Gastrocnemius medialis (tissue), 4 donors: Measurements from ENCODE around the gene JPH2. TPM values are rescaled to one million over a fixed set of nuclear protein-coding genes. Genes with fewer than 3 reads are reported as not detected.

Experiments
- ATAC-seq, 2 donors: fragments of 150-250 bp; one replicate each; pipeline ENCODE4 v1.9.1; 2016
- DNase-seq, 2 donors: peaks; one replicate each; pipeline ENCODE4 v3.0.0-alpha.2; 2019
- H3K27ac ChIP-seq, 4 donors: fragments of 200-600 bp; sonication (generic); 1 replicate in 1 of 4; 2 replicates in 3 of 4; pipeline ENCODE4 v1.5.1; 2016 to 2018; ENCODE audit warnings: mild to moderate bottlenecking in 2 of 4, moderate library complexity in 1 of 4
- H3K27me3 ChIP-seq, 3 donors: fragments of 200-600 bp; sonication (generic) in 2 of 3; 1 replicate in 1 of 3; 2 replicates in 2 of 3; pipeline versions ENCODE4 v1.5.1 to v1.6.0; 2016 to 2019; ENCODE audit warnings: mild to moderate bottlenecking in 1 of 3, moderate library complexity in 1 of 3
- H3K36me3 ChIP-seq, 2 donors: fragments of 200-600 bp; sonication (generic) in 1 of 2; one replicate each; pipeline ENCODE4 v1.5.1; 2017 to 2018
- H3K4me1 ChIP-seq, 2 donors: fragments of 200-600 bp; sonication (generic) in 1 of 2; one replicate each; pipeline ENCODE4 v1.5.1; 2016 to 2017; ENCODE audit warnings: mild to moderate bottlenecking in 2 of 2
- H3K4me3 ChIP-seq, 4 donors: fragments of 200-600 bp; sonication (generic) in 3 of 4; 1 replicate in 1 of 4; 2 replicates in 3 of 4; pipeline ENCODE4 v1.5.1; 2016 to 2019; ENCODE audit warnings: mild to moderate bottlenecking in 2 of 4
- H3K9me3 ChIP-seq, 3 donors: fragments of 200-600 bp; sonication (generic) in 2 of 3; 1 replicate in 1 of 3; 2 replicates in 2 of 3; pipeline ENCODE4 v1.5.1; 2016 to 2019
- POLR2A ChIP-seq, 2 donors: fragments of 450-650 bp; IDR thresholded peaks; one replicate each; pipeline ENCODE4 v1.6.1; 2017; ENCODE audit warnings: antibody characterized with exemption in 2 of 2, mild to moderate bottlenecking in 2 of 2, moderate library complexity in 2 of 2
- in situ Hi-C, 4 donors: fragments of 200-750 bp; cut with MboI; loops; one replicate each; pipeline versions ENCODE4 v1.15.0 to v1.8.0; 2017; ENCODE audit warnings: low sequenced_read_pairs in 4 of 4
- intact Hi-C: fragments of 100-400 bp; cut with DNase I; formaldehyde crosslinking; loops from one replicate; pipeline ENCODE4 v1.15.1; 2023; ENCODE audit warnings: low total_unique reads
- total RNA-seq, 4 donors: library from RNA; depleted of rRNA; stranded (reverse); fragments of >200 nt; gene quantifications; one replicate each; pipeline versions ENCODE4 v1.1.0 to v1.2.3, GENCODE V29; 2016
- TF ChIP-seq, protein P1 (sequence below), 5 experiments: fragments of 450-650 bp in 3 of 5; fragments of 200-600 bp in 2 of 5; sonication (generic) in 2 of 5; IDR thresholded peaks in 4 of 5; conservative IDR thresholded peaks in 1 of 5; 1 replicate in 4 of 5; 2 replicates in 1 of 5; pipeline ENCODE4 v1.5.1; 2016 to 2019; ENCODE audit warnings: antibody characterized with exemption in 5 of 5, mild to moderate bottlenecking in 3 of 5, moderate library complexity in 3 of 5

The JPH2 gene
- total RNA-seq, 4 donors from 2014 or later, result 18.3 to 86.6 (median 38.0) TPM

- intact Hi-C loops (no loop called here), in situ Hi-C loops (no loop called here)
- H3K36me3 ChIP-seq, result no peaks in the 10 kb centered on the region
- H3K27me3 ChIP-seq, result no peaks in the 10 kb centered on the region
- H3K27ac ChIP-seq, result peak overlapping the region; percentile 90 to 93 (median 92)
- no peaks in the 10 kb centered on the region for H3K9me3 ChIP-seq
- no peak for TF ChIP-seq POLR2A (IDR thresholded peaks at IDR 0.05)
- TF ChIP-seq, protein P1, sequence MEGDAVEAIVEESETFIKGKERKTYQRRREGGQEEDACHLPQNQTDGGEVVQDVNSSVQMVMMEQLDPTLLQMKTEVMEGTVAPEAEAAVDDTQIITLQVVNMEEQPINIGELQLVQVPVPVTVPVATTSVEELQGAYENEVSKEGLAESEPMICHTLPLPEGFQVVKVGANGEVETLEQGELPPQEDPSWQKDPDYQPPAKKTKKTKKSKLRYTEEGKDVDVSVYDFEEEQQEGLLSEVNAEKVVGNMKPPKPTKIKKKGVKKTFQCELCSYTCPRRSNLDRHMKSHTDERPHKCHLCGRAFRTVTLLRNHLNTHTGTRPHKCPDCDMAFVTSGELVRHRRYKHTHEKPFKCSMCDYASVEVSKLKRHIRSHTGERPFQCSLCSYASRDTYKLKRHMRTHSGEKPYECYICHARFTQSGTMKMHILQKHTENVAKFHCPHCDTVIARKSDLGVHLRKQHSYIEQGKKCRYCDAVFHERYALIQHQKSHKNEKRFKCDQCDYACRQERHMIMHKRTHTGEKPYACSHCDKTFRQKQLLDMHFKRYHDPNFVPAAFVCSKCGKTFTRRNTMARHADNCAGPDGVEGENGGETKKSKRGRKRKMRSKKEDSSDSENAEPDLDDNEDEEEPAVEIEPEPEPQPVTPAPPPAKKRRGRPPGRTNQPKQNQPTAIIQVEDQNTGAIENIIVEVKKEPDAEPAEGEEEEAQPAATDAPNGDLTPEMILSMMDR (IDR thresholded peaks at IDR 0.05 in 4 of 5, conservative IDR thresholded peaks at IDR 0.05 in 1 of 5), result no peak
- ATAC-seq (peak; percentile 69 to 92), DNase-seq (peak; percentile 15 to 76)
- H3K4me1 ChIP-seq, result peaks cover 61 to 66% of the 10 kb centered on the region in 2 donors
- H3K4me3 ChIP-seq, result no peak overlapping the region
Measured at GRCh38 chr20:44151621-44152416, 35.2 kb downstream of the JPH2 start.

DNA sequence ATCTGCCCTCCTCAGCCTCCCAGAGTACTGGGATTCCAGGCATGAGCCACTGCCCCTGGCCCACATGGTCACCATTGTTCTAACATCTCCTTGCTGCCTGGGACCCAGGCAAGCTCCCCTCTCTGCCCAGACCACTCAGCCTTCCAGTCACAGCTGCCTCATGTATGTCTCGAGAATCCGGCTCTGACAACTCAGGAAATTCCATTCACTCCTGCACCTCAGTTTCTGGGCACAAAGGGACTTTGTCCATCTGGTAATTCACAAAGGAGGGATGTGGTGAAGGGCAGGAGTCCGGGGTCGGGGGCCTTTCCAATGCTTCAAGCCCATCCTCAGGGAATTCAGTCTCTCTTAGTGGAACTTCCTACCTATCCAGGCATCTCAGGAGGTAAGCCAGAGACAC, 40.7 kb downstream of the JPH2 start:
- in situ Hi-C loops (no loop called here), intact Hi-C loops (no loop called here)
- no peak for DNase-seq
- H3K27ac ChIP-seq, result peak overlapping the region; percentile 90 to 93 (median 92)
- no peak for ATAC-seq
- no peaks in the 10 kb centered on the region for H3K36me3 ChIP-seq
- peaks cover 62 to 77% of the 10 kb centered on the region in 2 donors for H3K4me1 ChIP-seq
- no peaks in the 10 kb centered on the region for H3K27me3 ChIP-seq
- no peak for TF ChIP-seq POLR2A (IDR thresholded peaks at IDR 0.05)
- TF ChIP-seq, protein P1 (IDR thresholded peaks at IDR 0.05 in 4 of 5, conservative IDR thresholded peaks at IDR 0.05 in 1 of 5), result no peak
- H3K4me3 ChIP-seq, result no peak overlapping the region
- H3K9me3 ChIP-seq, result no peaks in the 10 kb centered on the region

- no peaks in the 10 kb centered on the region for H3K36me3 ChIP-seq
- TF ChIP-seq POLR2A (IDR thresholded peaks at IDR 0.05), result no peak
- TF ChIP-seq, protein P1 (IDR thresholded peaks at IDR 0.05 in 4 of 5, conservative IDR thresholded peaks at IDR 0.05 in 1 of 5), result no peak
- peaks cover 60 to 72% of the 10 kb centered on the region in 2 donors for H3K4me1 ChIP-seq
- peak overlapping the region; percentile 90 to 93 (median 92) for H3K27ac ChIP-seq
- intact Hi-C loops (loop anchor here (2.0 kb wide), 1 partner anchor 32 kb away; no protein-coding TSS in a partner anchor), in situ Hi-C loops (no loop called here)
- H3K27me3 ChIP-seq, result no peaks in the 10 kb centered on the region
- DNase-seq, result peak in 1 of 2 donors; percentile 45
- ATAC-seq, result peak; percentile 59 to 64
- no peaks in the 10 kb centered on the region for H3K9me3 ChIP-seq
- no peak overlapping the region for H3K4me3 ChIP-seq
Measured at GRCh38 chr20:44145131-44145775, 41.7 kb downstream of the JPH2 start.

GRCh38 chr20:44143936-44144335, 43.1 kb downstream of the JPH2 start:
- Histone ChIP-seq H3K27ac (peak overlapping the region; percentile 90 to 93 (median 92)), H3K36me3 (no peaks in the 10 kb centered on the region), H3K4me3 (peak overlapping the region in 2 of 4 donors; percentile 6 to 13), H3K27me3 (no peaks in the 10 kb centered on the region), H3K4me1 (peaks cover 66 to 76% of the 10 kb centered on the region in 2 donors), H3K9me3 (no peaks in the 10 kb centered on the region)
- TF ChIP-seq POLR2A (IDR thresholded peaks at IDR 0.05), result peak; percentile 30 to 48
- TF ChIP-seq, protein P1 (IDR thresholded peaks at IDR 0.05 in 4 of 5, conservative IDR thresholded peaks at IDR 0.05 in 1 of 5), result no peak
- ATAC-seq, result peak; percentile 78 to 91
- peak; percentile 69 to 77 for DNase-seq
- intact Hi-C loops, result loop anchor here (2.0 kb wide), 1 partner anchor 33 kb away; no protein-coding TSS in a partner anchor
- in situ Hi-C loops, result no loop called here
